Ascending aorta (tissue), 2 donors: ENCODE data around the gene FOXRED2. TPM values are rescaled to one million over a fixed set of nuclear protein-coding genes. Genes with fewer than 3 reads are reported as not detected.
A peak's percentile ranks its signal among the peaks of the same experiment; 100 is the strongest.

Experiments used
- DNase-seq, 2 donors: peaks; one replicate each; pipeline ENCODE4 v3.0.0-alpha.2; 2019; ENCODE audit warnings: low spot score in 2 of 2
- H3K27ac ChIP-seq, 2 donors: fragments of 200-600 bp; sonication (generic); one replicate each; pipeline ENCODE4 v1.5.1; 2016 to 2017; ENCODE audit warnings: mild to moderate bottlenecking in 1 of 2
- H3K27me3 ChIP-seq: fragments of 200-600 bp; sonication (generic); one replicate; pipeline ENCODE4 v1.5.1; 2017
- H3K36me3 ChIP-seq, 2 donors: fragments of 200-600 bp; sonication (generic); one replicate each; pipeline ENCODE4 v1.5.1; 2016
- H3K4me1 ChIP-seq, 2 donors: fragments of 200-600 bp; sonication (generic); one replicate each; pipeline ENCODE4 v1.5.1; 2016 to 2017; ENCODE audit warnings: mild to moderate bottlenecking in 1 of 2
- H3K4me3 ChIP-seq, 2 donors: fragments of 200-600 bp; sonication (generic); one replicate each; pipeline ENCODE4 v1.5.1; 2016 to 2017; ENCODE audit warnings: mild to moderate bottlenecking in 1 of 2
- H3K9me3 ChIP-seq, 2 donors: fragments of 200-600 bp; sonication (generic); one replicate each; pipeline ENCODE4 v1.5.1; 2016
- intact Hi-C: fragments of 100-400 bp; cut with DNase I; formaldehyde crosslinking; loops from one replicate; pipeline ENCODE4 v1.15.1; 2023
- total RNA-seq: library from RNA; depleted of rRNA; stranded (reverse); fragments of >200 nt; gene quantifications from one replicate; pipeline ENCODE4 v1.1.0, GENCODE V29; 2016
- TF ChIP-seq, protein P1 (sequence below), 3 experiments: fragments of 200-600 bp in 2 of 3; fragments of 450-650 bp in 1 of 3; sonication (generic) in 2 of 3; IDR thresholded peaks; one replicate each; pipeline ENCODE4 v1.5.1; 2016 to 2019; ENCODE audit warnings: antibody characterized with exemption in 3 of 3, mild to moderate bottlenecking in 1 of 3, moderate library complexity in 1 of 3

The FOXRED2 gene
- total RNA-seq, 1 donor from 2014 or later = 25.9 TPM

DNA sequence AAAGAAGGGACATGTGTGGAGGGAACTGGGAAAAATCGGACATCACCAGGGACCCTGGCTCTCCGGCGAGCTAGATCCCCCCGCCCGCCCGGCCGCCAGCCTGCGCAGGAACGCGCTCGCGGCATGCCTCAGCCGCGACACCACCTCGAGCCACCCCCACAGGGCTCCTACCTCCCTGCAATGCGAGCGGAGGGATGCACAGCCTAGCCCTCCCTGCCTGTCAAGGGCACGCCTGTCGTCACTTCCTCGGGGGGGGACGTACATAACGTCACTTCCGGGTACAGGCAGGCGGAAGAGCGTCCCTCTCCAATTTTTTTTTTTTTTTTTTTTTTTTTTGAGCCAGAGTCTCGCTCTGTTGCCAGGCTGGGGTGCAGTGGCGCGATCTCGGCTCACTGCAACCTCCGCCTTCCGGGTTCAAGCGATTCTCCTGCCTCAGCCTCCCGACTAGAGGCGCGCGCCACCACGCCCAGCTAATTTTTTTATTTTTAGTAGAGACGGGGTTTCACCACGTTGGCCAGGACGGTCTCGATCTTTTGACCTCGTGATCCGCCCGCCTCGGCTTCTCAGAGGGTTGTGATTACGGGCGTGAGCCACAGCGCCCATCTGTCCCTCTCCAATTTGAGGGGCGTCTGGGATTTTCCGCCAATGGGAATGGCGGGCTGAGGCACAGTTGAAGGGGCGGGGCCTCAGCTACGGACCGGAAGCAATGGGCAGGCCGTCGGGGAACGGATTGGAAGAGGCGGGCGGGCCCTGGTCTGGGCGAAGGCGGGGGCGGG is 25.3 kb downstream of the FOXRED2 start, which contains the start of gene TXN2:
TXN2 (minus strand) TSS at position 248 of the 776 bp plus-strand sequence. CDS start 803 bp downstream, outside the sequence.
- peak; percentile 85 to 98 for DNase-seq
- TF ChIP-seq, protein P1, sequence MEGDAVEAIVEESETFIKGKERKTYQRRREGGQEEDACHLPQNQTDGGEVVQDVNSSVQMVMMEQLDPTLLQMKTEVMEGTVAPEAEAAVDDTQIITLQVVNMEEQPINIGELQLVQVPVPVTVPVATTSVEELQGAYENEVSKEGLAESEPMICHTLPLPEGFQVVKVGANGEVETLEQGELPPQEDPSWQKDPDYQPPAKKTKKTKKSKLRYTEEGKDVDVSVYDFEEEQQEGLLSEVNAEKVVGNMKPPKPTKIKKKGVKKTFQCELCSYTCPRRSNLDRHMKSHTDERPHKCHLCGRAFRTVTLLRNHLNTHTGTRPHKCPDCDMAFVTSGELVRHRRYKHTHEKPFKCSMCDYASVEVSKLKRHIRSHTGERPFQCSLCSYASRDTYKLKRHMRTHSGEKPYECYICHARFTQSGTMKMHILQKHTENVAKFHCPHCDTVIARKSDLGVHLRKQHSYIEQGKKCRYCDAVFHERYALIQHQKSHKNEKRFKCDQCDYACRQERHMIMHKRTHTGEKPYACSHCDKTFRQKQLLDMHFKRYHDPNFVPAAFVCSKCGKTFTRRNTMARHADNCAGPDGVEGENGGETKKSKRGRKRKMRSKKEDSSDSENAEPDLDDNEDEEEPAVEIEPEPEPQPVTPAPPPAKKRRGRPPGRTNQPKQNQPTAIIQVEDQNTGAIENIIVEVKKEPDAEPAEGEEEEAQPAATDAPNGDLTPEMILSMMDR (IDR thresholded peaks at IDR 0.05) = no peak
- intact Hi-C loops = loop anchor here (1.0 to 10.0 kb wide), 2 partner anchors 93 to 327 kb away; no protein-coding TSS in a partner anchor

DNA sequence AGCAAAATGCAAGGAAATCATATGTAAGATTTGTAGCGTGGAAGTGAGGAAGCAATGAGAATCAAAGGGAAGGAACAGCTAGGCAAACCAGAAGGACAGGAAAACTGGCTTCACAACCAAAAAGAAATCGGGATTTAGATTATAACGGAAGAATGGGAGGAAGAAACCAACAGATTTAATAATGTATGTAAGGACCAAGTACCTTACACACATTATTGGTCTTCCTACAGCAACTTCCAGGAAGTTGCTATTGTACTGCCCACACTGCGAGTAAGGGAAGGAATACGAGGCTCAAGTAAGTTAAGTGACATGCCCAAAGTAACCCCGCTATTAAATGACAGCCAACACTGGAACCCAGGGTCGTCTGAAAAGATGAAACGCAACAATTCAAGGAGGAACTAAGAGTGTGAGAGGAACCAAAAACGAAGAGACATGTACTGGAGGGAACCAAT is 25.9 kb downstream of the FOXRED2 start:
- peaks cover 8 to 10% of the 10 kb centered on the region in 2 donors for H3K4me1 ChIP-seq
- peak overlapping the region; percentile 58 to 77 for H3K4me3 ChIP-seq
- TF ChIP-seq, protein P1 (IDR thresholded peaks at IDR 0.05) = no peak
- peaks cover 32 to 33% of the 10 kb centered on the region in 2 donors for H3K36me3 ChIP-seq
- peak overlapping the region; percentile 92 to 99 for H3K27ac ChIP-seq
- H3K27me3 ChIP-seq = no peaks in the 10 kb centered on the region
- H3K9me3 ChIP-seq = no peaks in the 10 kb centered on the region
- intact Hi-C loops = loop anchor here (10.0 kb wide), 1 partner anchor 326 kb away; no protein-coding TSS in a partner anchor
- no peak for DNase-seq

More for the DNA sequence above, 25.3 kb downstream of the FOXRED2 start, which contains the start of gene TXN2:
- peaks cover 26 to 27% of the 10 kb centered on the region in 2 donors for H3K36me3 ChIP-seq
- H3K4me3 ChIP-seq = peak within 1 kb of the TSS; percentile 58 to 77
- H3K4me1 ChIP-seq = peaks cover 8 to 10% of the 10 kb centered on the region in 2 donors
- H3K27ac ChIP-seq = peak within 1 kb of the TSS; percentile 92 to 99
- no peaks in the 10 kb centered on the region for H3K27me3 ChIP-seq
- no peaks in the 10 kb centered on the region for H3K9me3 ChIP-seq

DNA sequence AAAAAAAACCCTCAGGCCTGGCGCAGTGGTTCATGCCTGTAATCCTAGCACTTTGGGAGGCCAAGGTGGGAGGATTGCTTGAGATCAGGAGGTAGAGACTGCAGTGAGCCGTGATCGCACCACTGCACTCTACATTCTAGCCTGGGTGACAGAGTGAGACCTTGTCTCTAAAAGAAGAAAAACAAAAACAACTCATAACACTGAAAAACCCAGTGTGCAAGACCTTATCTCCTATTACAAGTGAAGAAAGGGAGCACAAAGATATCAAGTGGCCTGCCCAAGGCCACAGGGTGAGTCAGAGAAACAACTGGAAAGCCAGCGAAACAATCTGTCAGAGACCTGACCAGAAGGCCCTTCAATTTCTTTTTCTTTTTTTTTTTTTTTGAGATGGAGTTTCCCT is 27.9 kb downstream of the FOXRED2 start:
- H3K36me3 ChIP-seq = peaks cover 51 to 52% of the 10 kb centered on the region in 2 donors
- no peak for DNase-seq
- H3K9me3 ChIP-seq = no peaks in the 10 kb centered on the region
- H3K27me3 ChIP-seq = no peaks in the 10 kb centered on the region
- H3K4me1 ChIP-seq = peaks cover 8 to 10% of the 10 kb centered on the region in 2 donors
- H3K4me3 ChIP-seq = no peak overlapping the region
- intact Hi-C loops = no loop called here
- TF ChIP-seq, protein P1 (IDR thresholded peaks at IDR 0.05) = no peak
- no peak overlapping the region for H3K27ac ChIP-seq

DNA sequence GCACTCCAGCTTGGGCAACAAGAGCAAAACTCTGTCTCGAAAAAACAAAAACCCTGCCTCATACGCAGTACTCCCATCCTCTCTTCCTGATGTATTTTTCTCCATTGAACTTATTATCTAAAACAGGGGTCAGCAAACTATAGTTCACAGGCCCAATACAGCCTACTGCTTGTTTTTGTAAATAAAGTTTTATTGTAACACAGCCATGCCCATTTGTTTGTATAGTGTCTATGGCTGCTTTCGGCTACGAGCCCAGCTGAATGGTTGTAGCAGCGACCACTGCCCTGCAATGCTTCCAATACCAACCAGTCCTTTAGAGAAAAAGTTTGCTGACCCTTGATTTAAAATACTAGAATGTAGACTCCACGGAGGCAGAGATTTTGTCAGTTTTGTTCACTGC is 31.5 kb downstream of the FOXRED2 start:
- Histone ChIP-seq H3K4me3 (no peak overlapping the region), H3K27ac (no peak overlapping the region), H3K4me1 (peaks cover 3 to 8% of the 10 kb centered on the region in 2 donors), H3K27me3 (no peaks in the 10 kb centered on the region), H3K36me3 (peaks cover 58 to 71% of the 10 kb centered on the region in 2 donors), H3K9me3 (no peaks in the 10 kb centered on the region)
- intact Hi-C loops = no loop called here
- TF ChIP-seq, protein P1 (IDR thresholded peaks at IDR 0.05) = no peak
- no peak for DNase-seq

DNA sequence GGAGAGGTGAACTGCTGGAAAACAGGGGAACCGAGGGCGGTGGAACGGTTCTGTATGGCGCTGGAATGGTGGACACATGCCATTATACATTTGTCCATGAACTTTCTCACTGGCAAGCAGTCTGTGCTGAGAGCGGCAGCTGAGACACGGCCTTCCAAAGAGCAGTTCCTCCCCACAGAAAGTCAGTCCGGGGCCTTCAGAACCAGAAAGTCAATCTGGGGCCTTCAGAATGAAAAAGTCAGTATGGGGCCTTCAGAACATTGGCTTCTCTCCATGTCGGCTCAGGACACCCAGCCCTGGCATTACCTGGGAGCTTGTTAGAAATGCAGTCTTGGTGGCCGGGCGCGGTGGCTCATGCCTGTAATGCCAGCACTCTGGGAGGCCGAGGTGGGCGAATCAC is 34.2 kb downstream of the FOXRED2 start:
- TF ChIP-seq, protein P1 (IDR thresholded peaks at IDR 0.05) = no peak
- no peak overlapping the region for H3K4me3 ChIP-seq
- DNase-seq = no peak
- H3K36me3 ChIP-seq = peaks cover 43 to 55% of the 10 kb centered on the region in 2 donors
- no peaks in the 10 kb centered on the region for H3K9me3 ChIP-seq
- intact Hi-C loops = no loop called here
- H3K27ac ChIP-seq = peak overlapping the region; percentile 96 to 97
- H3K27me3 ChIP-seq = no peaks in the 10 kb centered on the region
- H3K4me1 ChIP-seq = peaks cover 16 to 30% of the 10 kb centered on the region in 2 donors
